ENCODE measurements around the gene NAV2. TPM values are rescaled to one million over a fixed set of nuclear protein-coding genes. Genes with fewer than 3 reads are reported as not detected.

Gene NAV2
- total RNA-seq, 2 donors from 2014 or later: 26.4 to 35.5 TPM

DNA sequence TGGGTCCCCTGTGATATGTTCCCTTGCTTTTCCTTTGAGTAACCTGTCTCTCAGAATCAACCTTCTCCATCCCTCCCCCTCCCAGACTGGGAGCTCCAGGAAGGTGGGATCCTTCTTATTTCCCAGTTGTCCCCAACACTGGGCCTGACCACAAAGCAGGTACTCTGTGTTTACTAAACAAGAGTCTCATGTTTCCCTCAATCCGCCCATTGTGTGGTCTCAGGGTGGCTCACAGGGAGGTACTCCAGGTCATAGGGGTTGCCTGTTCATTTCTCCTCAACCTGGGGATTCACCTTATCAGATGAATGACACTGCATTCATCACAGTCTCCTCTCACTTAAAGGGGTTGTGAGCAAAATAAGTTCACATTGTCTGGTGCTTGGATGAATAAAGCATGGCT is 26.4 kb upstream of the NAV2 start:
- H3K9me3 ChIP-seq: no peaks in the 10 kb centered on the region
- H3K27ac ChIP-seq: no peak overlapping the region
- H3K4me1 ChIP-seq: no peaks in the 10 kb centered on the region
- no peaks in the 10 kb centered on the region for H3K27me3 ChIP-seq
- intact Hi-C loops (cut with DNase I): no loop called here
- ATAC-seq (no peak), DNase-seq (no peak)
- no peaks in the 10 kb centered on the region for H3K36me3 ChIP-seq (replicated peaks in 1 of 2; ENCODE audit: insufficient read depth in 1 of 2, low read depth in 2 of 2)
- WGBS, 2 donors: 63 to 100% methylated on average over 1 of the region's 1 CpG
- TF ChIP-seq POLR2A (IDR thresholded peaks at IDR 0.05): no peak
- TF ChIP-seq, protein P1, sequence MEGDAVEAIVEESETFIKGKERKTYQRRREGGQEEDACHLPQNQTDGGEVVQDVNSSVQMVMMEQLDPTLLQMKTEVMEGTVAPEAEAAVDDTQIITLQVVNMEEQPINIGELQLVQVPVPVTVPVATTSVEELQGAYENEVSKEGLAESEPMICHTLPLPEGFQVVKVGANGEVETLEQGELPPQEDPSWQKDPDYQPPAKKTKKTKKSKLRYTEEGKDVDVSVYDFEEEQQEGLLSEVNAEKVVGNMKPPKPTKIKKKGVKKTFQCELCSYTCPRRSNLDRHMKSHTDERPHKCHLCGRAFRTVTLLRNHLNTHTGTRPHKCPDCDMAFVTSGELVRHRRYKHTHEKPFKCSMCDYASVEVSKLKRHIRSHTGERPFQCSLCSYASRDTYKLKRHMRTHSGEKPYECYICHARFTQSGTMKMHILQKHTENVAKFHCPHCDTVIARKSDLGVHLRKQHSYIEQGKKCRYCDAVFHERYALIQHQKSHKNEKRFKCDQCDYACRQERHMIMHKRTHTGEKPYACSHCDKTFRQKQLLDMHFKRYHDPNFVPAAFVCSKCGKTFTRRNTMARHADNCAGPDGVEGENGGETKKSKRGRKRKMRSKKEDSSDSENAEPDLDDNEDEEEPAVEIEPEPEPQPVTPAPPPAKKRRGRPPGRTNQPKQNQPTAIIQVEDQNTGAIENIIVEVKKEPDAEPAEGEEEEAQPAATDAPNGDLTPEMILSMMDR (IDR thresholded peaks at IDR 0.05): no peak
- H3K4me3 ChIP-seq: no peak overlapping the region

DNA sequence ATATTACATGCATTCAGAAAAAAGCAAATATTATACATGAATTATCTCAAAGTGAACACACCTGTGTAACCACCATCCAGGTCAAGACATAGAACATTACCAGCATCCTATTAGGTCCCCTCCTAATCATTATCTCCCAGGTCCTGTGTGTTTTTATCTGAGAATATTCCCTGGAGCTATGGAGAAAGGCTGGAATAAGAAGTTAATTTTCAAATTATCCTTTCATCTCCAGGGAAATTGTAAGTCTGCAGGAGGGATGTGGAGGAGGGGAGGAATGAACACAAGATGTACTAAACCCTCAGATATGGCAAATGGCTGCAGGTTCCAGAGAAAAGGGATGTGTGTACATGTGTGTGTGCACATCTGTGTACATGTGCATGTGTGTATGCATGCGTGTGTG is 25.2 kb upstream of the NAV2 start:
- Histone ChIP-seq H3K9me3 (no peaks in the 10 kb centered on the region), H3K4me3 (no peak overlapping the region), H3K27me3 (no peaks in the 10 kb centered on the region), H3K27ac (no peak overlapping the region), H3K4me1 (no peaks in the 10 kb centered on the region), H3K36me3 (replicated peaks in 1 of 2; ENCODE audit: insufficient read depth in 1 of 2, low read depth in 2 of 2) (no peaks in the 10 kb centered on the region)
- no peak for ATAC-seq
- intact Hi-C loops (cut with DNase I): no loop called here
- no peak for TF ChIP-seq POLR2A (IDR thresholded peaks at IDR 0.05)
- TF ChIP-seq, protein P1 (IDR thresholded peaks at IDR 0.05): no peak
- 77 to 88% methylated on average over 1 of the region's 1 CpG for WGBS, 2 donors
- no peak for DNase-seq

DNA sequence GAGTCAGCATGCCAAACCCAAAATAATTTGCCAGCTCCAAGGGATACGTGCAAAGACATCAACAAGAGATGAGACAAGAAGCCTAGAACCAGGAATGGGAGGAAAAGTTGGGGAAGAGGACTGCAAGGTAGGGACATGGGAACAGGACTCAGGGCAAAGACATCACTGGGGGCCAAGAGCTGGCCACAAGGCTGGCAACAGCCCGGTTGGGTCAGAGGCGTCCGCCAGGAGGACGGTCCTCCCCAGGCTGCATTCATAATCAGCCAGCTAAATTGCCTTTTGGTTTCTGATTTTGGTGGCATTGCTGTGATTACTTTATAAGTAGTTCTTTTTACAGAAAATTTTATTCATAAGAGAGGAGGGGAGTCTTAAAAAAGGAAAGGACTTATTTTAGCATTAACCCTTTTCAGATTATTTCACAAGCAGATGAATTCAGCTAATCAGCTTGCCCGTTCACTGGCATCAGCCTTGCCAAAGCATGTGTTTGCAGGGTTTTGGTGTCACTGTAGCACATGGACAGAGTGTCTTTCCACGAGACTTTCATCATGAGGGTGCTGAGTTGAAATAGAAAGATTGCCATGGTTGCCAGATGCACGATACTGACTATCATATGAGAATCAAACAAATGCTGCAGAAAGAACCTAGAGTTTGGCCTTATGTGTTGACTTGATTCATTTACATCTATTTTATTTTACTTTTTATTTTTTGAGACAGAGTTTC is 23.2 kb upstream of the NAV2 start:
- intact Hi-C loops (cut with DNase I): no loop called here
- no peak for TF ChIP-seq POLR2A (IDR thresholded peaks at IDR 0.05)
- TF ChIP-seq, protein P1 (IDR thresholded peaks at IDR 0.05): no peak
- Histone ChIP-seq H3K4me3 (no peak overlapping the region), H3K27ac (no peak overlapping the region), H3K9me3 (no peaks in the 10 kb centered on the region), H3K36me3 (replicated peaks in 1 of 2; ENCODE audit: insufficient read depth in 1 of 2, low read depth in 2 of 2) (no peaks in the 10 kb centered on the region), H3K4me1 (no peaks in the 10 kb centered on the region), H3K27me3 (no peaks in the 10 kb centered on the region)
- no peak for DNase-seq
- ATAC-seq: no peak
- WGBS, 2 donors: 85 to 86% methylated on average over 8 of the region's 8 CpGs

DNA sequence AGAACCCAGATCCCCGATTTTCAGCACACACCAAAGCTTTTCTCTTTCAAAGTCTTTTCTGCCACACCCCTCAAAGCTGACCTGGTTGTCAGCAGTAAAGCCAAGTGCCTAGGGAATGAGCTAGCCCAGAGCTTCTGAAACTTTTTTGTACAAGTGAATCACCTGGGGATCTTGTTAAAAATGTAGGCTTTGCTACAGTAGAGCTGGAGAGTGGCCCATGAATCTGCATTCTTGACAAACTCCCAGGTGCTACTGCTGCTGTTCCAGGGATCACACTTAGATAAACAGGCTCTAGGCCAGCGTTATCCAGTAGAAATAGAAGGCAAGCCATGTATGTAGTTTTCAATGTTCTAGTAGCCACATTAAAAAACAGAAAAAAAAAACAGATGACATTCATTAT is 21.8 kb upstream of the NAV2 start:
- ATAC-seq (no peak), DNase-seq (no peak)
- TF ChIP-seq, protein P1 (IDR thresholded peaks at IDR 0.05): no peak
- TF ChIP-seq POLR2A (IDR thresholded peaks at IDR 0.05): no peak
- no peaks in the 10 kb centered on the region for H3K4me1 ChIP-seq
- no peaks in the 10 kb centered on the region for H3K36me3 ChIP-seq (replicated peaks in 1 of 2; ENCODE audit: insufficient read depth in 1 of 2, low read depth in 2 of 2)
- H3K27ac ChIP-seq: no peak overlapping the region
- intact Hi-C loops (cut with DNase I): no loop called here
- H3K9me3 ChIP-seq: no peaks in the 10 kb centered on the region
- H3K4me3 ChIP-seq: no peak overlapping the region
- 57 to 63% methylated on average over 2 of the region's 2 CpGs for WGBS, 2 donors
- no peaks in the 10 kb centered on the region for H3K27me3 ChIP-seq

All from body of pancreas (tissue), 4 donors.